Transverse colon (tissue), 4 donors: ENCODE measurements around the gene FKRP.

Source experiments
- EP300 ChIP-seq: sonication (generic); formaldehyde crosslinking; IDR thresholded peaks from one replicate; pipeline ENCODE4 v1.6.1; 2017; ENCODE audit warnings: antibody characterized with exemption, low read depth
- POLR2AphosphoS5 ChIP-seq, 3 donors: sonication (generic); formaldehyde crosslinking; IDR thresholded peaks; one replicate each; pipeline ENCODE4 v1.6.1; 2016; ENCODE audit warnings: antibody characterized with exemption in 3 of 3
- TF ChIP-seq, protein P1 (sequence below), 5 experiments: fragments of 200-600 bp in 3 of 5; fragments of 450-650 bp in 2 of 5; sonication (generic) in 3 of 5; IDR thresholded peaks; 1 replicate in 2 of 5; 2 replicates in 3 of 5; pipeline ENCODE4 v1.5.1; 2016 to 2017; ENCODE audit warnings: antibody characterized with exemption in 5 of 5, inconsistent platforms in 3 of 5, mild to moderate bottlenecking in 2 of 5, moderate library complexity in 1 of 5

DNA sequence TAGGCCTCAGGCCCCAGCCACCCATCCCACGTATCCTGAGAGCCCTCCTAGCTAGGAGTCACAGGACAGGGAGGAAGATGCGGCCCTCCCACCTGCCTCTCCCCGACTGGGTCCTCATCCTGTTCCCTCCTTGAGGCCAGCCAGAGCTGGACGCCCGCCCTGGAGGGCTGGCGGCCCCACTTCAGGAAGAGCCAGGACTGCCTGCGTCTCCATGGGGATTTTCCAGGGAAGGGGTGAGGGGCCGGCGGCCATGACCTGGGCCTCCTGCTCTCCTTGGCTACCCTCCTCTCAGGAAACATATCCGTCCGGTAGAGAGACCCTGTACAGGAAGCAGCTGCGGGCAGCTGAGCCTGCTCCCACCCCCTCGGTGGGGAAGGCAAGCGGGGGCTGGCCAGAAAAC lies 17.6 kb upstream of the FKRP start:
- TF ChIP-seq EP300 = no peak
- peak in 1 of 3 donors; percentile 3 for TF ChIP-seq POLR2AphosphoS5 (IDR thresholded peaks at IDR 0.05)
- TF ChIP-seq, protein P1, sequence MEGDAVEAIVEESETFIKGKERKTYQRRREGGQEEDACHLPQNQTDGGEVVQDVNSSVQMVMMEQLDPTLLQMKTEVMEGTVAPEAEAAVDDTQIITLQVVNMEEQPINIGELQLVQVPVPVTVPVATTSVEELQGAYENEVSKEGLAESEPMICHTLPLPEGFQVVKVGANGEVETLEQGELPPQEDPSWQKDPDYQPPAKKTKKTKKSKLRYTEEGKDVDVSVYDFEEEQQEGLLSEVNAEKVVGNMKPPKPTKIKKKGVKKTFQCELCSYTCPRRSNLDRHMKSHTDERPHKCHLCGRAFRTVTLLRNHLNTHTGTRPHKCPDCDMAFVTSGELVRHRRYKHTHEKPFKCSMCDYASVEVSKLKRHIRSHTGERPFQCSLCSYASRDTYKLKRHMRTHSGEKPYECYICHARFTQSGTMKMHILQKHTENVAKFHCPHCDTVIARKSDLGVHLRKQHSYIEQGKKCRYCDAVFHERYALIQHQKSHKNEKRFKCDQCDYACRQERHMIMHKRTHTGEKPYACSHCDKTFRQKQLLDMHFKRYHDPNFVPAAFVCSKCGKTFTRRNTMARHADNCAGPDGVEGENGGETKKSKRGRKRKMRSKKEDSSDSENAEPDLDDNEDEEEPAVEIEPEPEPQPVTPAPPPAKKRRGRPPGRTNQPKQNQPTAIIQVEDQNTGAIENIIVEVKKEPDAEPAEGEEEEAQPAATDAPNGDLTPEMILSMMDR (IDR thresholded peaks at IDR 0.05) = no peak
